Fibroblast of skin of left quadriceps (primary cell): ENCODE data around the gene NBPF1.
"Not testable (repeated sequence)": the region's sequence is repeated elsewhere in the genome, so short reads cannot be mapped to it uniquely, and the experiment has no call there.

Source experiments
- DNase-seq, 2 experiments: peaks; one replicate each; pipeline ENCODE4 v3.0.0-alpha.2; 2013; ENCODE audit warnings: low read depth in 2 of 2

The NBPF1 gene

DNA sequence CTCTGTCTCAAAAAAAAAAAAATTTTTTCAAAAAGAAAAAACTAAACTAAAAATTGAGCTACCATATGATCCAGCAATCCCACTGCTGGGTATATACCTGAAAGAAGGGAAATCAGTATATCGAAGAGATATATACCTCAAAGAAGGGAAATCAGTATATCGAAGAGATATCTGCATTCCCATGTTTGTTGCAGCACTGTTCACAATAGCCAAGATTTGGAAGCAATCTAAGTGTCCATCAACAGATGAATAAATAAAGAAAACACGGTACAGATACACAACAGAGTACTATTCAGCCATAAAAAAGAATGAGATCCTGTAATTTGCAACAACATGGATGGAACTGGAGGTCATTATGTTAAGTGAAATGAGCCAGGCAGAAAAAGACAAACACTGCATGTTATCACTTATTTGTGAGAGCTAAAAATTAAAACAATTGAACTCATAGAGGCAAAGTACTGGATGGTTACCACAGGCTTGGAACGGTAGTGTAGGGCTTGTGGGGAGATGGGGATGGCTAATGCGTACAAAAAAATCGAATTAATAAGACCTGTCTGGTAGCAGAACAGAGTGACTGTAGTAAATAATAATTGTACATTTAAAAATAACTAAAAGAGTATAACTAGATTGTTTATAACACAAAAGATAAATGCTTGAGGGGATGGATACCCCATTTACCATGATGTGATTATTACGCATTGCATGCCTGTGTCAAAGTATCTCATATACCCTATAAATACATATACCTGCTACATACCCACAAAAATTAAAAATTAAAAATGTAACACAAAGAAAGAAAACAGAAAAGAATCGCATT is 28.0 kb upstream of the NBPF1 start:
- DNase-seq = not testable (repeated sequence)

GRCh38 chr1:16639091-16640031 is 26.0 kb upstream of the NBPF1 start:
- not testable (repeated sequence) for DNase-seq

GRCh38 chr1:16637941-16638778 is 24.8 kb upstream of the NBPF1 start:
- DNase-seq = not testable (repeated sequence)

DNA sequence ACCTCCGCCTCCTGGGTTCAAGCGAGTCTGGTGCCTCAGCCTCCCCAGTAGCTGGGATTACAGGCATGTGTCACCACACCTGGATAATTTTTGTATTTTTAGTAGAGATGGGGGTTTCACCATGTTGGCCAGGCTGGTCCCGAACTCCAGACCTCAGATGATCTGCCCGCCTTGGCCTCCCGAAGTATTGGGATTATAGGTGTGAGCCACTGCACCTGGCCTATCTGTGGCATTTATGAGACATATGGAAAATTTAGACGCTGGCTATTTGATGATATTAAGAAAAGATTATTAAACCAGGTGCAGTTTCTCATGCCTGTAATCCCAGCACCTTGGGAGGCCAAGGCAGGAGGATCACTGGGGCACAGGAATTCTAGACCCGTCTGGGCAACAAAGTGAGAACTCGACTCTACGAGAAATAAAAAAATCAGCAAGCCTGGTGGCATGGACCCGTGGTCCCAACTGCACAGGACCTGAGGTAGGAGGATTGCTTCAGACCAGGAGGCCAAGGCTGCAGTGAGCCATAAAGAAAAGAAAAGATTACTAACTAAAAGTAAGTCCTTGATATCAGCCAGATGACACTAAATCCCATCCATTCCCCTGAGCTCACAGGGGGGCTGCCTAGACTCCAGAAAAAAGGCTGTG is 23.3 kb upstream of the NBPF1 start:
- DNase-seq = not testable (repeated sequence)

DNA sequence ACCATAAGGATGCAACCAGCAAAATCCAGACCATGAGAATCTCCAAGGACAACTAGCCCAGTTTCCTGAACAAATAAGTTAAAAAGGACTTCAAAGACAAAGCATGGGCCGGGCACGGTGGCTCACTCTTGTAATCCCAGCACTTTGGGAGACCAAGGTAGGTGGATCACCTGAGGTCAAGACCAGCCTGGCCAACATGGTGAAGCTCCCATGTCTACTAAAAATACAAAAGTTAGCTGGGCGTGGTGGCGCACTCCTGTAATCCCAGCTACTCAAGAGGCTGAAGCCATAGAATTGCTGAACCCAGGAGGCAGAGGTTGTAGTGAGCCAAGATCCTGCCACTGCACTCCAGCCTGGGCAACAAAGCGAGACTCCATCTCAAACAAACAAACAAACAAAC is 22.6 kb upstream of the NBPF1 start:
- DNase-seq = not testable (repeated sequence)

GRCh38 chr1:16633540-16634282 is 20.3 kb upstream of the NBPF1 start:
- not testable (repeated sequence) for DNase-seq

DNA sequence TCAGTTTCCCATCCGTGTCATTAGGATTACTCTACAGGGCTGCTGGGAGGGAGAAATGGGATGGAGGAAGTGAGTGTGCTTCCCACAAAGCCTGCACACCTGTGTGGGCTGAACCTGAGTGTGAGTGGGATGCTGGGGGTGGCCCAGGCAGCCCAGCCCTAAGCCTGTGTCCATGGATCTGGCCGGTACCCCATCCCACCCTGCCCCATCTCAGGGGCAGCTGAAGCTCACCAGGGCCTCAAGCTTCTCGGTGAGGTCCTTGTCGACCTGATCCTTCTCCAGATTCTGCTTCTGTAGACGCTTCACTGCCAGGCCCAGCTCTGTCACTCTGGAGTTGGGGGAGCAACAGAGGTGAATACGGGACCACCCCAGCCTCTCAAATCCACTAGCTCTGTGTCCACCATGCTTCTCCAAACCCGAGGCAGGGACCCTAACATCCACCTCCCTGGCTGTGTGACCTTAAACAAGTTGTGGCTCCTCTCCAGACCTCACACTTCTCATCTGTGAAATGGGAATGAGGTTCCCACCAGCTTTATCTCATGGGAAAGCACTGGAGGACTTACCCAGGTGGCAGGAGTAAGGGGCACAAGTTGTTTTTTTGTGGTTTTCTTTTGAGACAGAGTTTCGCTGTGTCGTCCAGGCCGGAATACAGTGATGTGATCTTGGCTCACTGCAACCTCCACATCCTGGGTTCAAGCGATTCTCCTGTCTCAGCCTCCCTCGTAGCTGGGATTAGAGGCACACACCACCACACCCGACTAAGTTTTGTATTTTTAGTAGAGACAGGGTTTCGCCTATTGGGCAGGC is 18.9 kb upstream of the NBPF1 start:
- DNase-seq = not testable (repeated sequence)

DNA sequence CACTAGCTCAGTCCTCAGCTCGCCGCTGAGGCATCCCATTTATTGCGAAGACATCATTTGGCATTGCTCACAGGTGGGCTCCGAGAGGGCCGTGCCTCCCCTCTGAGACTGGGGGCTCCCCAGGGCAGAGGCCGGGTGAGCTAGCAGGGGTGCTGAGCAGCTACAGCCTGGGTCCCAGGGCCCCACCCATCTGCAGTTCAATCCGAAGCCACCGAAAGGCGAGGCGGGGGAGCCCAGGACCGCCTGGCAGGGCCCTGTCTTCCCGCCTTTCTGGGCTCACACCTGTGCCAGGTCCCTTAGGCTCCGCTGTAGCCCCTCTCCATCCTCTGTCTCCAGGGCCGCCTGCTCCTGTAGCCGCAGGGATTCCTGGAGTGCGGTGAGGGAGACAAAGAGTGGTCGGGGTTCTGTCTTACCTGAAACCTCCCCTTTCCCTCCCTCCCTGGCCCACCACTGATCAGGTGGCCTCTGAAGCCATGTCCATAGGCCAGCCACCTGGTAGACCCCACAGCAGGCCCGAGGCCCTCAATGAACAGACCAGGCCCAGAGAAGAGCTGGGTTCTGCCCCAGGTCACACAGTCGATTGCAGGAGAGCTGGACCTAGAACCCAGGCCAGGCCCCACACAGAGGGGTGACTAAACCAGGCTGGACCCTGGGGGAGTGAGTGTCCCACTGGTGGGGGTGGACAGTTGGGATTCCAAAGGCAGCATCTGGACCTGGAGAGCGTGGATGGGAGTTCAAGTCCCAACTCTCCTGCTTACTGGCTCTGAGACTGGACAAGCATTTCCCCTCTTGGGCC is 18.1 kb upstream of the NBPF1 start:
- DNase-seq = no peak

DNA sequence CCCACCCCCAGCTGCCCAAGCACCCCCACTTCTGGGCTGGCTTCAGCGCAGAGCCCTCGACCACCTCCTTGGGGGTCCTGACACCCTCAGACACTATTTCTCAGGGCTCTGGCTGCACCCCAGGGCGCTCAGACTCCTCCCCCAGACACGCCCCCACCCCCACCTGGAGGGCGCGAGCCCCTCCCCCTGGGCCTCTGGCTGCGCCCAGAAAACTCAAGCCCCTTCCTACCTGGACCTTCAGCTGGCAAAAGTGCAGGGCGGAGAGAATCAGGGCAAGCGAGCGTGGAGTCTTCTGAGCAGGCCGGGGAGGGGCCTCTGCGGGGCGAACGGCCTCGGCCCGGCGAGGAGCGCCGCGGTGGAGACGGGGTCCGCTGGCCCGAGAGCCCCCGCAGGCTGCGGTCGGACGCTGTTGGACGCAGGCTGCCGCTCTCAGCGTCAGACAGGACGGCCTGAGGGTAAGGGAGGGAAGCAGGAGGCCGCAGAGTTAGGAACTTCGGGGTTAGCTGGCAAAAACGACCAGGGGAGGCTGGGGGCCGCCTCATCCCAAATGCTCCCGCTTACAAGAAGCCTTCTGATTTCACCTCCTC is 17.4 kb upstream of the NBPF1 start:
- DNase-seq = no peak

GRCh38 chr1:16629916-16630530 is 16.7 kb upstream of the NBPF1 start:
- DNase-seq = not testable (repeated sequence)

DNA sequence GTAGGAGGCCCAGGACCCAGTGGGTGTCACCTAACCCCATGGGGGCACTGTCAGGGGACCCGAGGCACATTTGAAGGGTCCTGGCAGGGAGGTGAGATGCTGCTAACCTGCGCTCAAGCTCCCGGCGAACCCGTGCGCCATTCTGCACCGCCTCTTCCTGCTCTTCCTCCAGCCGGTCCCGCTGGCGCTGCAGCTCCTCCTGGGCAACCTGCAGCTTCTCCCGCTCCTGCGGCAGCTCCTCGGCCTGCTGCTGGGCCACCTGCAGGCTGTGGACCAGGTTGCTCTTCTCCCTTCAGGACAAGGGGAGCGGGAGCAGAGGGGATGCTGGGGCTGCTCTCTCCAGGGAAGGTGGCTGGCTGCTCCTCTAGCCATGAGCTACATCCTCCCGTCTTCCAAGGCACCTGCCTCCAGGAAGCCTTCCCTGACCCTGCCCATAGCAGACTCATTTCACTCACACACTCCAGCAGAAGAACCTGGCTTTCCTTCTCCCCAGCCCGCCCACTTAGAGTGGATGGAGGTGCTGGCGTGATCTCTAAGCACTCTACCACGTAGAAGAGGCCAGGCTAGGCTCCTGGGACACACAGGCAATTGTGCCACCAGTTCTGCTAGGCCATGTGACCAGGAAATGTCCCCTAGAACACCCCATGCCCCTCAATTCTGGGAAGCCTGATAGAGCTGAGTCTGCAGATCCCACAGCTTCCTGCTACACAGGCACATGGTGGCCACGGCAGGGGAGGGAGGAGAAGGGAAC is 15.2 kb upstream of the NBPF1 start:
- DNase-seq = no peak

DNA sequence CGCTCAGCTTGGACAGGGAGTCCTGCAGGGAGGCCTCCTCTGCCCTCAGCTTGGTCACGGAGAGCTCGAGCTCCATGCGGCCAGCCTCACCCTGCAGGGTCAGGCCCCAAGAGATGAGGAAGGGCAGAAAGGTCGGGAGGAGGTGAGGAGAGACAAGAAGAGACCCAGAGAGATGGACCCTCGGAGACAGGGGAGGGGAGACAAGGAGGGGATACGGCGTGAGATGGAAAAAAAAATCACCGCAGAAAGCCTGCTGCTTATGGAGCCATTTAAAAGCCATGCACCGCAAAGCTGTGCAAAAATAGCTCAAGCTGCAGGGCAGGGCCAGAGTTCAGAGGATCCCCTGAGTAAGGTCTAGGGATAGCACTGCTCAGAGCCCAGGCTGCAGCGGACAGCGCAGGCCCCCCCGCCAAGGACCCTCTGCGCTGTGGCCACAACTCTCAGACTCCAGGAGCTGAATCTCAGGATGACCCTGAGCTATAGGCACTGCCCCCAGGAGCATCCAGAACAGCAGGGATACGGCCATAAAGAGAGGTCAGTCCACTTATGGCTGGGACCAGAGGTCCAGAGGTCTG is 13.1 kb upstream of the NBPF1 start:
- not testable (repeated sequence) for DNase-seq

DNA sequence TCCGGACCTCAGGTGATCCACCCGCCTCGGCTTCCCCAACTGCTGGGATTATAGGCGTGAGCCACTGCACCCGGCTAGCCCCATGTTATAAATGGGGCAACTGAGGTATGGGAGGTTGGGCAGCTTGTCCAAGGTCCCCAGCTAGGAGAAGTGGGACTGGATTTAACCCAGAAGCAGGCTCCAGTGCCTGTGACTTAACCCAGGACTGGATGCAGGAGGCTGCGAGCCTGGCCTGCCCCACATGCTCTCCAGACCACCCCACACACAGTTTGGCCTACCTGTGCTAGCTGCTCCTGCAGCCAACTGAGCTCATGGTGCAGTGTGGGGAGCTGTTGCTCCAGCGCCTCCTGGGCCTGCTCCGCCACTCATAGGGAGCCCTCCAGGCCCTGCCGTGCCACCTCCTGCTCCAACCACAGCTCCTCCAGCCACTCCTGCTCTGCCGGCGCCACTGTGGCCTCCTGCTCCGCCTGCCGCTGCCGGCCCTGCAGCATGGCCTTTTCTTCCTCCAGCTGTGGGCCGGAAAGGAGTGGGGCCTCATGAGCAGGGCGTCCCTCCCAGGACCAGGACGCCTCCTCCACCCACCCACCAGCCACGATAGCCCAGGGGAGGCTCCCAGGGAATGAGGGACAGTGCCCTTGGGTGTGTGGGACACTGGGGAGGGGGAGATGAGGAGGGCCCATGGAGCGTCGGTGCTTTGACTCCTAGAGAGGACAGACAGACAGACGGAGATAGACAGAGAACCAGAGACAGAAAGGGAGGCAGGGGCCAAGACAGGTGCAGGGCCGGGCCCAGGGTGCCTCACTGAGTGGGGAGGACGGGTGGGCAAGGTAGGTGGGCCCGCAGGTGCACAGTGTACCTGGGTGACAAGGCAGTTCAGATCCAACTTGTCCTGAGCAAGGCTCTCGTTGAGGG is 12.4 kb upstream of the NBPF1 start:
- no peak for DNase-seq

DNA sequence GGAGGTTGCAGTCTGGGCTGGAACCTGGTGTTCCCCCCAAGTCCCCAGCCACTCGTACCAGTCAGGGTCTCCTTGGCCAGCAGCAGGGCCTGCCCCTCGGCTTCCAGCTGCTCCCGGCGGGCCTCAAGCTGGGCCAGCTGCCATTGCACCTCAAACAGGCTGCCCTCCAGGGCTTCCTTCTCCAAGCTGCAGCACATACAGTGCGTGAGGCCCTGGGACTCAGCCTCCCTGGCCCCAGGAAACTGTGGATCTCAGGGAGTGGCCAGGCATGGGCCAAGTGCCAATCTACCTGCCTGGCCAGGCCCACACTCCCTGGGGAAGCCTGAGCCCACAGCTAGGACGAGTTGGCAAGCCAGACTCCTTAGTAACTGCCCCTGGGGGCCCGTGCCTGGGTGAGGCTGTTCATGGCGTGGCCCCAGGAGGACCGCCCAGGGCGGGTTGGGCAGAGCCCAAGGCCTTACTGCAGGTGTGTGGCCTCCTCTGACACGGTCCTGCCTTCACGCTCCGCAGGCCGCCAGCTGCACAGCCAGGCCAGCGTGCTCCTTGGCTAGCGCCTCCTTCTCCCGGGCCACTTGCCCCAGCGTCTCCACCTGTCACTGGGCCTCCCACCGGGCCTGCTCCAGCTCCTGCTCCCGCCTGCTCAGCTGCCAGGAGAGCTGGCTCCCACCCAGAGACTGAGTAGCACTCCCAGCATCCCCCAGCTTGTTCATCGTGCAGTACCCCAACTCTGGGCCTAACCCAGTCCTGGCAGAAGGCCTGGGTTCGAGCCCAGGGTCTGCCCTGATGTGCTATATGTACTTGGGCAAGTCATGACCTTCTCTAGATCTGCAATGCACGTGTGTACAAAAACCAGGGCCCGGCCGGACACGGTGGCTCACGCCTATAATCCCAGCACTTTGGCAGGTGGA is 10.7 kb upstream of the NBPF1 start:
- not testable (repeated sequence) for DNase-seq

- DNase-seq = not testable (repeated sequence)
Measured at GRCh38 chr1:16623337-16623736, 10.0 kb upstream of the NBPF1 start.
